ENCODE results near the gene NUBP1.
"Not testable (repeated sequence)": the region's sequence is repeated elsewhere in the genome, so short reads cannot be mapped to it uniquely, and the experiment has no call there.

NUBP1 gene

GRCh38 chr16:10752843-10753523, 9.3 kb downstream of the NUBP1 start:
- DNase-seq = no peak

- no peak for DNase-seq
Observed at GRCh38 chr16:10753670-10754069, 10.0 kb downstream of the NUBP1 start.

GRCh38 chr16:10754941-10755340, 11.3 kb downstream of the NUBP1 start:
- DNase-seq = no peak

GRCh38 chr16:10756574-10756973, 12.9 kb downstream of the NUBP1 start:
- DNase-seq = no peak

GRCh38 chr16:10760858-10761257, 17.2 kb downstream of the NUBP1 start:
- DNase-seq = no peak

- no peak for DNase-seq
Observed at GRCh38 chr16:10761373-10761772, 17.7 kb downstream of the NUBP1 start.

- no peak for DNase-seq
Observed at GRCh38 chr16:10762336-10763016, 18.8 kb downstream of the NUBP1 start.

- no peak for DNase-seq
Observed at GRCh38 chr16:10763456-10763855, 19.8 kb downstream of the NUBP1 start.

- no peak for DNase-seq
Observed at GRCh38 chr16:10765772-10766171, 22.1 kb downstream of the NUBP1 start.

- no peak for DNase-seq
Observed at GRCh38 chr16:10767127-10767526, 23.5 kb downstream of the NUBP1 start.

- DNase-seq = no peak
Observed at GRCh38 chr16:10769381-10769780, 25.7 kb downstream of the NUBP1 start.

- DNase-seq = no peak
Observed at GRCh38 chr16:10770907-10771306, 27.3 kb downstream of the NUBP1 start.

- no peak for DNase-seq
Observed at GRCh38 chr16:10776280-10776679, 32.6 kb downstream of the NUBP1 start.

- not testable (repeated sequence) for DNase-seq
Observed at GRCh38 chr16:10776923-10777322, 33.3 kb downstream of the NUBP1 start.

- DNase-seq = no peak
Observed at GRCh38 chr16:10777356-10777755, 33.7 kb downstream of the NUBP1 start.

- DNase-seq = not testable (repeated sequence)
Observed at GRCh38 chr16:10779908-10780307, 36.3 kb downstream of the NUBP1 start.

- no peak for DNase-seq
Observed at GRCh38 chr16:10780628-10781027, 37.0 kb downstream of the NUBP1 start.

GRCh38 chr16:10782628-10783027, 39.0 kb downstream of the NUBP1 start:
- no peak for DNase-seq

GRCh38 chr16:10787304-10787703, 43.7 kb downstream of the NUBP1 start:
- DNase-seq = no peak

- not testable (repeated sequence) for DNase-seq
Observed at GRCh38 chr16:10788630-10789029, 45.0 kb downstream of the NUBP1 start.

GRCh38 chr16:10791048-10791447, 47.4 kb downstream of the NUBP1 start:
- DNase-seq = no peak

GRCh38 chr16:10799736-10800135, 56.1 kb downstream of the NUBP1 start:
- DNase-seq = no peak

- DNase-seq = no peak
Observed at GRCh38 chr16:10805334-10805733, 61.7 kb downstream of the NUBP1 start.

GRCh38 chr16:10806698-10807097, 63.1 kb downstream of the NUBP1 start:
- DNase-seq = no peak

GRCh38 chr16:10808218-10808617, 64.6 kb downstream of the NUBP1 start:
- DNase-seq = no peak
